ENCODE data around the gene ASCL4.

The ASCL4 gene

GRCh38 chr12:107779077-107779831, 4.8 kb downstream of the ASCL4 start:
- no peak for DNase-seq

GRCh38 chr12:107780298-107780697, 5.8 kb downstream of the ASCL4 start:
- DNase-seq = no peak

GRCh38 chr12:107782067-107782466, 7.6 kb downstream of the ASCL4 start:
- no peak for DNase-seq

GRCh38 chr12:107783406-107784376, 9.2 kb downstream of the ASCL4 start:
- no peak for DNase-seq

- no peak for DNase-seq
Measured at GRCh38 chr12:107788281-107788680, 13.8 kb downstream of the ASCL4 start.

- DNase-seq = no peak
Measured at GRCh38 chr12:107788690-107789458, 14.4 kb downstream of the ASCL4 start.

- no peak for DNase-seq
Measured at GRCh38 chr12:107791465-107792089, 17.1 kb downstream of the ASCL4 start.

- DNase-seq = no peak
Measured at GRCh38 chr12:107794451-107794850, 19.9 kb downstream of the ASCL4 start.

- DNase-seq = no peak
Measured at GRCh38 chr12:107798580-107798979, 24.1 kb downstream of the ASCL4 start.

- no peak for DNase-seq
Measured at GRCh38 chr12:107801150-107801549, 26.6 kb downstream of the ASCL4 start.

GRCh38 chr12:107803092-107803491, 28.6 kb downstream of the ASCL4 start:
- no peak for DNase-seq

- DNase-seq = no peak
Measured at GRCh38 chr12:107805488-107806180, 31.1 kb downstream of the ASCL4 start.

- DNase-seq = no peak
Measured at GRCh38 chr12:107807471-107808150, 33.1 kb downstream of the ASCL4 start.

GRCh38 chr12:107817250-107817649, 42.7 kb downstream of the ASCL4 start:
- no peak for DNase-seq

GRCh38 chr12:107818984-107819383, 44.5 kb downstream of the ASCL4 start:
- no peak for DNase-seq

GRCh38 chr12:107822356-107822755, 47.9 kb downstream of the ASCL4 start:
- DNase-seq = no peak

All from activated CD4-positive, alpha-beta T cell treated with anti-CD3 and anti-CD28 coated beads for 48 hours (primary cell).